ENCODE measurements around the gene LMNA. TPM values are rescaled to one million over a fixed set of nuclear protein-coding genes. Genes with fewer than 3 reads are reported as not detected.

LMNA gene
- total RNA-seq: 1,000 to 10,000 TPM in 1 of 6 donors, 100 to 1,000 TPM in 5; 156 to 1,281 (median 388) TPM

DNA sequence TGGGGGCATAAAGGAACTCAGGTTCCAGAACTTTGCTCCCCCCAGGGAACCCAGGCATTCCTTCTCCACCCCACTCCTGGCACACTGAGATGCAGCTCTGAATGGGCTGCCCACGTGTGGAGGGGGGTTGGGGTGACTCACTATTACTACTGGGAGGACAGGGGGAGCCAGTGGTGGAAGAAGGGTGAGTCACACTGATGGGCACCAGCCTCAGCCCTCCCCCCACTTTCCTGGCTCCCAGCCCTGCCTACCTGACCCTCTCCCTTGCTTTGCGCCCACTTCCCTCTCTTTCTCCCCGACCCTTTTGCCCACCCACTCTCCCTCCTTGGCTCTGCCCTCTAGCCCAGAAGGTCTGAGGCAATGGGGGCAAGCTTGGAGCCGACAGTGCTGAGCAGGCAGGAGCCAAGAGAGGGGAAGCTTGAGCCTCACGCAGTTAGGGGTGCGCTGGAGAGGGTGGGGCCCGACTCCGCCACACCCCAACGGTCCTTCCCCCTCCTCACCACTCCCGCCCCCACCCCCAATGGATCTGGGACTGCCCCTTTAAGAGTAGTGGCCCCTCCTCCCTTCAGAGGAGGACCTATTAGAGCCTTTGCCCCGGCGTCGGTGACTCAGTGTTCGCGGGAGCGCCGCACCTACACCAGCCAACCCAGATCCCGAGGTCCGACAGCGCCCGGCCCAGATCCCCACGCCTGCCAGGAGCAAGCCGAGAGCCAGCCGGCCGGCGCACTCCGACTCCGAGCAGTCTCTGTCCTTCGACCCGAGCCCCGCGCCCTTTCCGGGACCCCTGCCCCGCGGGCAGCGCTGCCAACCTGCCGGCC is at the start of gene LMNA:
Gene LMNA, plus strand, starts transcription at position 611 of the 818 bp plus-strand sequence. CDS start 208 bp downstream, outside the sequence.
- no peaks in the 10 kb centered on the region for H3K27me3 ChIP-seq
- H3K4me1 ChIP-seq: peaks cover 30 to 47% (median 37%) of the 10 kb centered on the region in 4 donors
- TF ChIP-seq POLR2A (IDR thresholded peaks at IDR 0.05) (peak; percentile 64 to 97 (median 90)), EP300 (IDR thresholded peaks at IDR 0.05) (peak in 2 of 4 donors; percentile 68 to 78), POLR2AphosphoS5 (IDR thresholded peaks at IDR 0.05) (peak; percentile 91 to 99)
- TF ChIP-seq, protein P1, sequence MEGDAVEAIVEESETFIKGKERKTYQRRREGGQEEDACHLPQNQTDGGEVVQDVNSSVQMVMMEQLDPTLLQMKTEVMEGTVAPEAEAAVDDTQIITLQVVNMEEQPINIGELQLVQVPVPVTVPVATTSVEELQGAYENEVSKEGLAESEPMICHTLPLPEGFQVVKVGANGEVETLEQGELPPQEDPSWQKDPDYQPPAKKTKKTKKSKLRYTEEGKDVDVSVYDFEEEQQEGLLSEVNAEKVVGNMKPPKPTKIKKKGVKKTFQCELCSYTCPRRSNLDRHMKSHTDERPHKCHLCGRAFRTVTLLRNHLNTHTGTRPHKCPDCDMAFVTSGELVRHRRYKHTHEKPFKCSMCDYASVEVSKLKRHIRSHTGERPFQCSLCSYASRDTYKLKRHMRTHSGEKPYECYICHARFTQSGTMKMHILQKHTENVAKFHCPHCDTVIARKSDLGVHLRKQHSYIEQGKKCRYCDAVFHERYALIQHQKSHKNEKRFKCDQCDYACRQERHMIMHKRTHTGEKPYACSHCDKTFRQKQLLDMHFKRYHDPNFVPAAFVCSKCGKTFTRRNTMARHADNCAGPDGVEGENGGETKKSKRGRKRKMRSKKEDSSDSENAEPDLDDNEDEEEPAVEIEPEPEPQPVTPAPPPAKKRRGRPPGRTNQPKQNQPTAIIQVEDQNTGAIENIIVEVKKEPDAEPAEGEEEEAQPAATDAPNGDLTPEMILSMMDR (IDR thresholded peaks at IDR 0.05): no peak
- WGBS, 2 donors: 1 to 2% methylated on average over 14 to 25 of the region's 37 CpGs
- ATAC-seq (ENCODE audit: low FRiP score in 2 of 2) (peak; percentile 89 to 94), DNase-seq (peak; percentile 94 to 96)
- H3K36me3 ChIP-seq: peaks cover 0 to 3% (median 0%) of the 10 kb centered on the region in 4 donors
- peak within 1 kb of the TSS; percentile 93 to 98 (median 96) for H3K27ac ChIP-seq
- H3K4me3 ChIP-seq: peak within 1 kb of the TSS; percentile 80 to 96 (median 83)
- H3K9me3 ChIP-seq: no peaks in the 10 kb centered on the region

DNA sequence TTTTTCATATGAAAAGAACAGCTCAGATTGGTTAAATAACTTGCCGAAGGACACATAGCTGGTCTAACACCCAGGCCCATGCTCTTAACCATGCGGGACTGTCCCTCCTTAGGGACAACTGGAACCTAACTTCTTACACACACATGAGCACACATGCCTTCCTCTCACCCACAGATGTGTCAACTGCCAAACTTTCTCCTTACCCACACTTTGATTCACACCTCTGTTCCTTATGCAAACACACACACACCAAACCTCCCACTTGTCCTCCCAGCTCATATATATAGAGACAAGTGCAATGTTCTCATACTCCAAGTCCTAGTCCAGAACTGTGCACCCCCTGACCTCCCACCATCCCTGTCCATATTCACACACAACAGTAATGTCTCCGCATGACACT is 49.3 kb upstream of the LMNA start:
- no peak for ATAC-seq (ENCODE audit: low FRiP score in 2 of 2)
- Histone ChIP-seq H3K27ac (no peak overlapping the region), H3K4me1 (peaks cover 0 to 10% (median 0%) of the 10 kb centered on the region in 4 donors), H3K9me3 (no peaks in the 10 kb centered on the region), H3K4me3 (no peak overlapping the region), H3K27me3 (no peaks in the 10 kb centered on the region), H3K36me3 (peaks cover 0 to 6% (median 1%) of the 10 kb centered on the region in 4 donors)
- WGBS, 2 donors: 82 to 87% methylated on average over 3 of the region's 3 CpGs
- TF ChIP-seq, protein P1 (IDR thresholded peaks at IDR 0.05): no peak
- TF ChIP-seq POLR2A (IDR thresholded peaks at IDR 0.05): no peak
- no peak for TF ChIP-seq POLR2AphosphoS5 (IDR thresholded peaks at IDR 0.05)
- no peak for TF ChIP-seq EP300 (IDR thresholded peaks at IDR 0.05)
- no peak for DNase-seq

DNA sequence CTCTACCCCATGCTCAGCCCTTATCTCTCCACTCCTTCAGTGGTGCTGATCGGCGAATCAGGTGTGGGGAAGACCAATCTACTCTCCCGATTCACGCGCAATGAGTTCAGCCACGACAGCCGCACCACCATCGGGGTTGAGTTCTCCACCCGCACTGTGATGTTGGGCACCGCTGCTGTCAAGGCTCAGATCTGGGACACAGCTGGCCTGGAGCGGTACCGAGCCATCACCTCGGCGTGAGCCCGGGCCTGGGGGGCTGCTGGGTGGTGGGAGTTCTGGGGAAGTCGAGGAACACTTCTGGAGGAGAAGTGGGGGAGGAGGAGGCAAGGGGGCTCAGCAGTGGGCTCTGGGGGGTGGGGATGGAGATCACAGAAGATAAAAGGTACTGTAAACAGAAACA is 48.6 kb upstream of the LMNA start:
- H3K27me3 ChIP-seq: no peaks in the 10 kb centered on the region
- ATAC-seq (ENCODE audit: low FRiP score in 2 of 2) (no peak), DNase-seq (no peak)
- TF ChIP-seq, protein P1 (IDR thresholded peaks at IDR 0.05): no peak
- TF ChIP-seq POLR2AphosphoS5 (IDR thresholded peaks at IDR 0.05) (no peak), POLR2A (IDR thresholded peaks at IDR 0.05) (no peak), EP300 (IDR thresholded peaks at IDR 0.05) (no peak)
- no peak overlapping the region for H3K27ac ChIP-seq
- peaks cover 0 to 6% (median 1%) of the 10 kb centered on the region in 4 donors for H3K36me3 ChIP-seq
- peaks cover 0 to 10% (median 0%) of the 10 kb centered on the region in 4 donors for H3K4me1 ChIP-seq
- WGBS, 2 donors: 78 to 87% methylated on average over 16 of the region's 16 CpGs
- H3K4me3 ChIP-seq: no peak overlapping the region
- H3K9me3 ChIP-seq: no peaks in the 10 kb centered on the region

DNA sequence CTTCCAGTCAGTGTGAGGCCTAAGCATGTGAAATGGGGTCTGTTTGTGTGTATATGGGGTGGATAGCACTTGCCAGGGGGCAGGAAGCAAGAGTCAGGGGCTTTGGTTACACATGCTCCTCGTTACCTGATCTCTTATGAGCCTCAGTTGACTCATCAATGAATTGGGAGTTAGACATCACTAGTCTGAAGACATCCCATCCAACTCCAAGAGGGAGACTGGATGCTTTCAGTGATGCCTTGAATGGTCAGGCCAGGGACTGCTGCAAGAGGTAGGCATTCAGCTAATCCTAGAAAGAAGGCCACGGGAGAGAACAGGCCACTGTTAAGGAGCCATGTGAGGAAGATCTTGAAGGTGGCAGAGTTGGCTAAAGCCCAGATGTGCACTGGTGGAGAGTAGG is 47.2 kb upstream of the LMNA start:
- Histone ChIP-seq H3K4me3 (no peak overlapping the region), H3K27me3 (no peaks in the 10 kb centered on the region), H3K36me3 (peaks cover 0 to 6% (median 1%) of the 10 kb centered on the region in 4 donors), H3K4me1 (peaks cover 0 to 10% (median 0%) of the 10 kb centered on the region in 4 donors), H3K9me3 (no peaks in the 10 kb centered on the region), H3K27ac (no peak overlapping the region)
- DNase-seq: no peak
- 87 to 88% methylated on average over 2 of the region's 2 CpGs for WGBS, 2 donors
- ATAC-seq (ENCODE audit: low FRiP score in 2 of 2): no peak
- TF ChIP-seq POLR2A (IDR thresholded peaks at IDR 0.05): no peak
- TF ChIP-seq, protein P1 (IDR thresholded peaks at IDR 0.05): no peak
- no peak for TF ChIP-seq EP300 (IDR thresholded peaks at IDR 0.05)
- no peak for TF ChIP-seq POLR2AphosphoS5 (IDR thresholded peaks at IDR 0.05)
